A673 (cell line): Measurements from ENCODE around the gene RDX.

Experiments used
- CTCF ChIP-seq: fragments of 300-800, 200-600 bp; sonication (generic); conservative IDR thresholded peaks from 2 replicates; pipeline ENCODE4 v1.5.1; 2017; ENCODE audit warnings: low read depth, mild to moderate bottlenecking, antibody characterized with exemption, low read length, moderate library complexity, mixed read lengths
- EZH2 ChIP-seq: fragments of 200-600 bp; sonication (generic); IDR thresholded peaks from 2 replicates; pipeline ENCODE4 v1.6.1; 2017; ENCODE audit warnings: borderline replicate concordance, low read depth, mild to moderate bottlenecking, mixed read lengths, antibody characterized with exemption, low read length; ENCODE audit not compliant: poor library complexity, severe bottlenecking

GRCh38 chr11:110186456-110186855 is 110.0 kb downstream of the RDX start:
- TF ChIP-seq CTCF (no peak), EZH2 (no peak)
